ENCODE results near the gene ZNF710.
A peak's percentile ranks its signal among the peaks of the same experiment; 100 is the strongest.
"Not testable (repeated sequence)": the region's sequence is repeated elsewhere in the genome, so short reads cannot be mapped to it uniquely, and the experiment has no call there.

Gene ZNF710

GRCh38 chr15:90067953-90068606 lies 67.0 kb downstream of the ZNF710 start:
- no peak overlapping the region for H3K4me2 ChIP-seq (ENCODE audit: insufficient read depth, low read length, poor library complexity, severe bottlenecking)
- no peak overlapping the region for H2AK5ac ChIP-seq (ENCODE audit: low read depth, low read length)
- H2BK12ac ChIP-seq (ENCODE audit: low read length) = no peak overlapping the region
- H2BK5ac ChIP-seq (ENCODE audit: low read length) = peak overlapping the region; percentile 48
- H3K9me3 ChIP-seq (replicated peaks in 1 of 2; ENCODE audit: control insufficient read depth in 2 of 2, insufficient read depth in 1 of 2, low read depth in 1 of 2, low read length in 2 of 2) = no peaks in the 10 kb centered on the region
- H3K4me1 ChIP-seq (ENCODE audit: control insufficient read depth in 2 of 2, insufficient read depth in 1 of 2, low read depth in 1 of 2, low read length in 2 of 2) = peaks cover 11 to 13% of the 10 kb centered on the region in 2 donors
- H2BK15ac ChIP-seq (ENCODE audit: low read length) = peak overlapping the region; percentile 25
- peak overlapping the region; percentile 66 for H3K4ac ChIP-seq (ENCODE audit: low read length)
- DNase-seq (ENCODE audit: low spot score) = no peak
- H3K18ac ChIP-seq (ENCODE audit: low read length) = peak overlapping the region; percentile 17
- H3K14ac ChIP-seq (ENCODE audit: low read length) = peak overlapping the region; percentile 71
- H3K23ac ChIP-seq (ENCODE audit: low read depth, low read length, poor library complexity) = peak overlapping the region; percentile 93
- H3K4me3 ChIP-seq (ENCODE audit: low read length in 2 of 2) = peak overlapping the region in 1 of 2 donors; percentile 42
- H3K36me3 ChIP-seq (replicated peaks in 1 of 2; ENCODE audit: control insufficient read depth in 2 of 2, insufficient read depth in 2 of 2, low read length in 2 of 2) = peaks cover 28 to 47% of the 10 kb centered on the region in 2 donors
- H4K8ac ChIP-seq (ENCODE audit: low read depth, low read length) = peak overlapping the region; percentile 65
- no peak overlapping the region for H4K91ac ChIP-seq (ENCODE audit: low read depth, low read length, poor library complexity)
- H2BK120ac ChIP-seq (ENCODE audit: low read depth, low read length) = no peak overlapping the region
- no peak overlapping the region for H3K27ac ChIP-seq (replicated peaks; ENCODE audit: low read length)
- H3K27me3 ChIP-seq (ENCODE audit: control insufficient read depth in 3 of 3, insufficient read depth in 3 of 3, low read depth in 1 of 3, low read length in 3 of 3) = no peaks in the 10 kb centered on the region
- WGBS, 2 donors (ENCODE audit: extremely low coverage in 2 of 2, insufficient read length in 2 of 2, insufficient replicate concordance in 1 of 2) = no CpG with 5 or more reads among the region's 37 CpGs
- H2AFZ ChIP-seq (ENCODE audit: low read length) = no peak overlapping the region
- H3K9ac ChIP-seq (ENCODE audit: low read depth, low read length, poor library complexity) = no peak overlapping the region
- peaks cover 16% of the 10 kb centered on the region for H3K79me1 ChIP-seq (ENCODE audit: low read depth, low read length)

GRCh38 chr15:90070623-90071022 lies 69.5 kb downstream of the ZNF710 start:
- peaks cover 45 to 70% of the 10 kb centered on the region in 2 donors for H3K36me3 ChIP-seq (replicated peaks in 1 of 2; ENCODE audit: control insufficient read depth in 2 of 2, insufficient read depth in 2 of 2, low read length in 2 of 2)
- not testable (repeated sequence) for H3K27me3 ChIP-seq (ENCODE audit: control insufficient read depth in 3 of 3, insufficient read depth in 3 of 3, low read depth in 1 of 3, low read length in 3 of 3)

GRCh38 chr15:90071220-90071807 lies 70.2 kb downstream of the ZNF710 start:
- Histone ChIP-seq H3K9me3 (replicated peaks in 1 of 2; ENCODE audit: control insufficient read depth in 2 of 2, insufficient read depth in 1 of 2, low read depth in 1 of 2, low read length in 2 of 2) (no peaks in the 10 kb centered on the region), H3K36me3 (replicated peaks in 1 of 2; ENCODE audit: control insufficient read depth in 2 of 2, insufficient read depth in 2 of 2, low read length in 2 of 2) (peaks cover 51 to 77% of the 10 kb centered on the region in 2 donors), H3K27ac (replicated peaks; ENCODE audit: low read length) (no peak overlapping the region), H4K8ac (ENCODE audit: low read depth, low read length) (no peak overlapping the region), H3K9ac (ENCODE audit: low read depth, low read length, poor library complexity) (no peak overlapping the region), H2BK120ac (ENCODE audit: low read depth, low read length) (no peak overlapping the region), H2BK15ac (ENCODE audit: low read length) (no peak overlapping the region), H2BK5ac (ENCODE audit: low read length) (no peak overlapping the region), H2BK12ac (ENCODE audit: low read length) (no peak overlapping the region), H2AFZ (ENCODE audit: low read length) (no peak overlapping the region), H3K79me1 (ENCODE audit: low read depth, low read length) (peaks cover 16% of the 10 kb centered on the region), H3K18ac (ENCODE audit: low read length) (no peak overlapping the region), H3K4me1 (ENCODE audit: control insufficient read depth in 2 of 2, insufficient read depth in 1 of 2, low read depth in 1 of 2, low read length in 2 of 2) (peaks cover 0 to 3% of the 10 kb centered on the region in 2 donors), H3K27me3 (ENCODE audit: control insufficient read depth in 3 of 3, insufficient read depth in 3 of 3, low read depth in 1 of 3, low read length in 3 of 3) (no peaks in the 10 kb centered on the region), H3K4me3 (ENCODE audit: low read length in 2 of 2) (no peak overlapping the region), H2AK5ac (ENCODE audit: low read depth, low read length) (no peak overlapping the region), H3K14ac (ENCODE audit: low read length) (no peak overlapping the region), H3K4me2 (ENCODE audit: insufficient read depth, low read length, poor library complexity, severe bottlenecking) (no peak overlapping the region), H3K4ac (ENCODE audit: low read length) (no peak overlapping the region), H3K23ac (ENCODE audit: low read depth, low read length, poor library complexity) (no peak overlapping the region), H4K91ac (ENCODE audit: low read depth, low read length, poor library complexity) (no peak overlapping the region)
- no CpG with 5 or more reads among the region's 5 CpGs for WGBS, 2 donors (ENCODE audit: extremely low coverage in 2 of 2, insufficient read length in 2 of 2, insufficient replicate concordance in 1 of 2)
- no peak for DNase-seq (ENCODE audit: low spot score)

More at GRCh38 chr15:90070623-90071022, 69.5 kb downstream of the ZNF710 start:
- not testable (repeated sequence) for H2BK120ac ChIP-seq (ENCODE audit: low read depth, low read length); H3K14ac ChIP-seq (ENCODE audit: low read length); H3K4me2 ChIP-seq (ENCODE audit: insufficient read depth, low read length, poor library complexity, severe bottlenecking); H3K23ac ChIP-seq (ENCODE audit: low read depth, low read length, poor library complexity); H3K9ac ChIP-seq (ENCODE audit: low read depth, low read length, poor library complexity); H3K9me3 ChIP-seq (replicated peaks in 1 of 2; ENCODE audit: control insufficient read depth in 2 of 2, insufficient read depth in 1 of 2, low read depth in 1 of 2, low read length in 2 of 2); H4K8ac ChIP-seq (ENCODE audit: low read depth, low read length); H2AK5ac ChIP-seq (ENCODE audit: low read depth, low read length); H2AFZ ChIP-seq (ENCODE audit: low read length); H4K91ac ChIP-seq (ENCODE audit: low read depth, low read length, poor library complexity); H2BK15ac ChIP-seq (ENCODE audit: low read length); H3K18ac ChIP-seq (ENCODE audit: low read length); H3K27ac ChIP-seq (replicated peaks; ENCODE audit: low read length); H2BK12ac ChIP-seq (ENCODE audit: low read length); H2BK5ac ChIP-seq (ENCODE audit: low read length); DNase-seq (ENCODE audit: low spot score); H3K4me3 ChIP-seq (ENCODE audit: low read length in 2 of 2); H3K4me1 ChIP-seq (ENCODE audit: control insufficient read depth in 2 of 2, insufficient read depth in 1 of 2, low read depth in 1 of 2, low read length in 2 of 2); H3K4ac ChIP-seq (ENCODE audit: low read length)
- no CpG with 5 or more reads among the region's 2 CpGs for WGBS, 2 donors (ENCODE audit: extremely low coverage in 2 of 2, insufficient read length in 2 of 2, insufficient replicate concordance in 1 of 2)
- H3K79me1 ChIP-seq (ENCODE audit: low read depth, low read length) = peaks cover 16% of the 10 kb centered on the region

GRCh38 chr15:90072978-90073640 lies 72.0 kb downstream of the ZNF710 start:
- no peak overlapping the region for H2AK5ac ChIP-seq (ENCODE audit: low read depth, low read length)
- no CpG with 5 or more reads among the region's 17 CpGs for WGBS, 2 donors (ENCODE audit: extremely low coverage in 2 of 2, insufficient read length in 2 of 2, insufficient replicate concordance in 1 of 2)
- no peak overlapping the region for H3K4me2 ChIP-seq (ENCODE audit: insufficient read depth, low read length, poor library complexity, severe bottlenecking)
- no peak for DNase-seq (ENCODE audit: low spot score)
- H3K27me3 ChIP-seq (ENCODE audit: control insufficient read depth in 3 of 3, insufficient read depth in 3 of 3, low read depth in 1 of 3, low read length in 3 of 3) = no peaks in the 10 kb centered on the region
- H3K23ac ChIP-seq (ENCODE audit: low read depth, low read length, poor library complexity) = no peak overlapping the region
- no peak overlapping the region for H2BK5ac ChIP-seq (ENCODE audit: low read length)
- H3K18ac ChIP-seq (ENCODE audit: low read length) = no peak overlapping the region
- H3K14ac ChIP-seq (ENCODE audit: low read length) = peak overlapping the region; percentile 27
- no peak overlapping the region for H3K4me3 ChIP-seq (ENCODE audit: low read length in 2 of 2)
- H3K36me3 ChIP-seq (replicated peaks in 1 of 2; ENCODE audit: control insufficient read depth in 2 of 2, insufficient read depth in 2 of 2, low read length in 2 of 2) = peaks cover 47 to 76% of the 10 kb centered on the region in 2 donors
- no peak overlapping the region for H2BK15ac ChIP-seq (ENCODE audit: low read length)
- H4K91ac ChIP-seq (ENCODE audit: low read depth, low read length, poor library complexity) = no peak overlapping the region
- no peak overlapping the region for H2BK12ac ChIP-seq (ENCODE audit: low read length)
- H2AFZ ChIP-seq (ENCODE audit: low read length) = no peak overlapping the region
- H3K79me1 ChIP-seq (ENCODE audit: low read depth, low read length) = peaks cover 10% of the 10 kb centered on the region
- H4K8ac ChIP-seq (ENCODE audit: low read depth, low read length) = no peak overlapping the region
- peaks cover 0 to 4% of the 10 kb centered on the region in 2 donors for H3K4me1 ChIP-seq (ENCODE audit: control insufficient read depth in 2 of 2, insufficient read depth in 1 of 2, low read depth in 1 of 2, low read length in 2 of 2)
- no peak overlapping the region for H2BK120ac ChIP-seq (ENCODE audit: low read depth, low read length)
- no peaks in the 10 kb centered on the region for H3K9me3 ChIP-seq (replicated peaks in 1 of 2; ENCODE audit: control insufficient read depth in 2 of 2, insufficient read depth in 1 of 2, low read depth in 1 of 2, low read length in 2 of 2)
- no peak overlapping the region for H3K9ac ChIP-seq (ENCODE audit: low read depth, low read length, poor library complexity)
- H3K4ac ChIP-seq (ENCODE audit: low read length) = no peak overlapping the region
- H3K27ac ChIP-seq (replicated peaks; ENCODE audit: low read length) = no peak overlapping the region

Data from neuronal stem cell (in vitro differentiated cells).